Fibroblast of skin of left biceps (primary cell): ENCODE measurements around the gene ELMOD1.
"Not testable (repeated sequence)": the region's sequence is repeated elsewhere in the genome, so short reads cannot be mapped to it uniquely, and the experiment has no call there.

Experiments
- DNase-seq, 2 experiments: peaks; one replicate each; pipeline ENCODE4 v3.0.0-alpha.2; 2013; ENCODE audit warnings: low read depth in 2 of 2

ELMOD1 gene

DNA sequence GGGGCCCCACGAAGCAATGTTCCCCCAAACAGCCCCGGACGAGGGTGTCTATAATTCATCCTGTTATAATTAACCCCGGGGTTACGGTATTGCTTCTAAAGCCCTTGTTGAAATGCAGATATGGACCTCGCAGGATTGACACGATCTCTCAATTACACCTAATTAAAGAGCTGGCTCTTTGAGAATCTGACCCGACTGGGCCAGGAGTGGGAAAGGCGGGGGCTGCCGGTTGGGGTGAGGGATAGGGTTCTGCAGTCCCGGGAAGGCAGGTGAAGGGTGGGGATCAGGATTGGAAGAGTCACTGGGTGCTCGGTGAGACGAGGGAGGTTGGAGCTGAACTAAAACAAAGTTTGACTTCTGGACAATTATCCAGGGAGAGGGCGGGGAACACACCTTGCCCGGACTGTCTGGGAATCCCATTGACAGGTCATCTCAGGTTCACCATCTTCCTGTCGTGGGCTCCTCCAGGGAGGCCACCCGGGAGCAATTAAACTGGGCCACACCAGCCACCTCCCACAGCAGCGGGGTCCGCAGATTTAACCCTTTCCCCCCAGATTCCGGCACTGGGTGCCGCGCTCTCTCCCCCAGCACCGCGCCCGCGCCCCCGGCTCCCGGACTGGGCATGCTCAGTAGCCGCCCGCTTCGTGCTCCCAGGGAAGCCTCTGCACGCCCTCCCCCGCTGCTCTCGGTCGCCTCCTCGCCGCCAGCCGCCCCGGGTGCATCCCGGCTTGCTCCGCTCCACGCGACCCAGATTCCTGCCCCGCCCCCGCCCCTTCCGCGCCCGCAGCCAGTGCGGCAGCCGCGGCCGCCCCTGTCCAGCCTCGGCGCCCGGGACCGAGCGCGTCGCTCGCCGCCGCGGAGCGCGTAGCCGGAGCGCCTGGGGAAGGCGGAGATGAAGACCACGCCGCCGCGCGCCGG lies at the start of gene ELMOD1:
Gene ELMOD1, plus strand, starts transcription at position 688 of the 918 bp plus-strand sequence. CDS start 27,043 bp downstream, outside the sequence.
- DNase-seq: no peak

DNA sequence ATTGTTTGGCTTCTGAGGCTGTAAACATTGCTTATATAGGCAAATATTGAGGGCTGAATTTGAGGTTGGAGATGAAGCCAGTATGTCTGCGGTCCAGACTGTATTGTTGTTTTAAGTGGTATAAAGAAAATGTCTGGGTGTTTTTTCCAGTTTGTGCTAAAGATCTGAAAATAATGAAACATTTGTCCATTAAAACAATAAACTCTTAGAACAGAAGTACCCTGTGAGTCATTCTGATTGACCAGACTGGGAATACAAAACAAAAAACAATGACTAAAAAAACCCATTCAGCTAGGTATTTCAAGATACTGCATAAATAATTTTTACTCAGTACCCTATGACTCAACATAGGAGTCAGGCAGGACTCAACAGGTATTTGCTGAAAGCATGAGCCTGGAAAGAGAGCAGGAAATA lies 45.8 kb upstream of the ELMOD1 start:
- no peak for DNase-seq

DNA sequence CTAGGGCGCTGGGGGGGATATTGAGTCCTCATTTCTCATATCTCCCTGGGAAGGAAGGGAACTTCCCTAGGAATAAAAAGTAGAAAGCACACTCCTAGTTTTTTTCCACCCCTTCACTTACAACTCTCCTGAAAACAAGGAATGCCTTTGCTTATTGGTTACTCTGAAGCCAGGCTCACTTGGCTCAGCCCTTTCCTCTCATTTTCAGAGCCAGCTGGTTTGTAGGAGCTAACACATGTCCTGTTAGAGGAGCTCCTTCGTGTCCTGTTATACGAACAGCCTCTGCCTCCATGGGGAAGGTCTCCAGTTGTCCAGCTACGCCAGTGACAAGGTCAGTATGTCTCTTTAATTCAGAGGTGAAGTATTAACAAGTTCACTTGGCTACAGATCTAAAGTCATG lies 43.0 kb upstream of the ELMOD1 start:
- DNase-seq: no peak

DNA sequence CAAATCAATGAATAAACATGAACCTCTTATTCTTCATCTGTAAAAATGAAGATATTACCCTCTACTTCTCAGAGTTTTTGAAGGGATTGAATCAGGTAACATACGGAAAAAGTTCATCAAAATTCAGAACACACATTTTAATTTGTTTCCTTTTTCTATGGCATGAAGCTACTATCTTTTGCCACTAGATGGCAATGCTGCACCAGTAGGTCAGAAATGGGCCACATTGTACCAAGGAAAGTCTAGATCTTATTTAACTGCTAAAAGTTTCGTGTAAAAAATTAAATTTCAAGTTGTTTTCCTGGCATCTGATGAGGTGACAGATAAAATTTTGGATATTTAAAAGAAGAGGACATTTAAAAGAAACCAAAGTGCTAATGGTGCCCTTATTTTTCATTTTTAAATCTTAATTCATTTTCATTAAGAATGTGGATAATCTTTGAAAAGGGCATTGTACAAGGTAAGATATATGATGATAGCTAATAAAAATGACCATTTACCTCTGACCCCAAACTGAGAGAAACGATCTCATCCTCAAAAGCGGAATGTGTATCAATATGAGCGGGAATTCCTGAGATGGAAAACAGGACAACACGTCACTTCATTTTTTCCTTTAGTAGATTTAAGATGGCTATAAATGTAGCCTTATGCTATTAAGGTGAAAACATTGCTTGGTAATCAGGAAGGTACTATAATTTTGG lies 41.5 kb upstream of the ELMOD1 start:
- no peak for DNase-seq

DNA sequence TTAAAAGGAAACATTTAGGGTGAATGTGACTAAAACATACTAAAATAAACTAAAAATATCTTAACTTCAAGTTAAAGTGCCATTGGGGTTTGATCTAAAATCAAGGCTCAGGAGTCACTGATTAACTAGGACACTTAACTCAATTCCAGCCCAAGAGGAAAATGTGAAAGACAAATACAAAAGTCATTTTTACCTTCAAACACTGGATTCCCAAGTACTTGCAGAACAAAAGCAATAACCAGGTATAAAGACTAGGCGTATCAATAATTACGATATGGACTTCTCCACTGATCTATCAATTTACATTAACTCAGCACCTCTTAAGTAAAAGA lies 41.0 kb upstream of the ELMOD1 start:
- no peak for DNase-seq

DNA sequence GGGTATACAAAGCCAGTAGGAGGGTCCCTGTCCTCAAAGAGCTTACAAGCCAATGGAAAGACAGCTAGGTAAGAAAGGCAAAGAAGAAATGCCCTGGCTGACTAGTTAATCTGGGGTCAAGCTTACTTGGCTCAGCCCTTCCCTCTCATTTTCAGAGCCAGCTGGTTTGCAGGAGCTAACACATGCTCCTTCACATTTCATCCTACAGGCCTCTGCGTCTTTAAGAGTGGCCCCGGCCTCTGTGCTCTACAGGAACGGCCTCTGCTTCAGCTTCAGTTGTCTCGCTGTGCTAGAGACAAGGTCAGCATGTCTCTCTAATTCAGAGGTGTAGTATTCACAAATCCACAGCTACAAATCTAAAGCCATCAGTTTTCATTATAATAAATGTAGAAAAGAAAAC lies 40.6 kb upstream of the ELMOD1 start:
- DNase-seq: no peak

DNA sequence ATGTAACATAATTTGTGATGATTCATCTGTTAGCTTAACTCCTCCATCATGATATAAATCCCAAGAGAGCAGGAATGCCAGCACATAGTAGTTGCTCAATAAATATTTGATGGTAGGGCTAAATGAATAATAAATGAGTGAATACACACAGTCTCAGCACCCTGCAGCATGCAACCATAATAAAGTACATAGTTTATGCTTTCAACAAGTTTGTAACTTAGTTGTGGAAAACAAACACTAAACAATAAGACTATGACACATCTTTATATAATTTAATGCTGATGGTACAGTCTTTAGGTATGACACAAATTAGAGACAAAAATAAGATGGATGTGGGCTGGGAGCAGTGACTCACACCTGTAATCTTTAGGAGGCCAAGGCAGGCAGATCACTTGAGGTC lies 29.3 kb upstream of the ELMOD1 start:
- peak in 1 of 2 experiments; percentile 45 for DNase-seq

DNA sequence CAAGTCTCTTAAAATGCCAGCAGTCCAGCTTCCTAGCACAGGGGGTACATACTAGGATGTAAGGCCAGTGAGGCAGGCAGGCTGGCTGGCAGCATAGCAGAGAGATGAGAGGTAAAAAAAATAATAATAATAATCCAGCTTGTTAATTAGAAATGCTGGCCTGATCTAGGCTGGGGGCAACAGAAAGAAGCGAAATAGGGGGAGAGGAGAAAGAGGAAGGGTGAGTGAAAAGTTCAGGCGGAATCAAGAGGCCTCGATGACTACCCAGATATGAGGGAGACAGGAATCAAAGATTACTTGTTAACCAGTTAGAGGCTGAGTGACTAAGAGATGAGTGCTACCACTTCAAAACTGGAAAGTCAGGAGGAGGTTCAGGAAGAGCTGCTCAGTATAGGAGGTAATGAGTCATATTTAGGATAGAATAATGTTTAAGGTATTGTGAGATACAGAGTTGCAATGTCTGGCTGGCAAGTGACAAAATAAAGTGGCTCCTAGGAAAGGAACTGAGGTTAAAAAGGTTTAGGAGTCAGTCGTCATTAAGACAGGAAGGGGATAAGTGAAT lies 28.2 kb upstream of the ELMOD1 start:
- peak in 1 of 2 experiments; percentile 47 for DNase-seq

DNA sequence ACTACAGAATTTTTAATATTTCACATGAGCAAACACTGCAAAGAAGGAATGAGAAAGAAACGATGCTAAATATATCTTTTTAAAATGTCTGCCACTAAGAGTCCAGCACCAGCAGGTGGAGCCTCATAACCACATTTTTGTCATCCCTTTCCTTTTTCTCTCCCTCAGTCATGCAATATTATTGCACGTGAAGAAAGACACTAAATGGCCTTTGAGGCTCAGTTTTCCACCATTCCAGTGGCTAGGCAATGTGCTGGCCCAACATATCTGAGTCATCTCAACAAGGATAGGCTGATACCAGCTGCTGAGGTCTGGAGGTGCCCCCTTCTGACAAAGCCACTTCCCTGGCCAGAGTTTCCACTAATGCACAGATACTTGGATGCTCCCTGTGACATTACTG lies 27.2 kb upstream of the ELMOD1 start:
- DNase-seq: no peak

DNA sequence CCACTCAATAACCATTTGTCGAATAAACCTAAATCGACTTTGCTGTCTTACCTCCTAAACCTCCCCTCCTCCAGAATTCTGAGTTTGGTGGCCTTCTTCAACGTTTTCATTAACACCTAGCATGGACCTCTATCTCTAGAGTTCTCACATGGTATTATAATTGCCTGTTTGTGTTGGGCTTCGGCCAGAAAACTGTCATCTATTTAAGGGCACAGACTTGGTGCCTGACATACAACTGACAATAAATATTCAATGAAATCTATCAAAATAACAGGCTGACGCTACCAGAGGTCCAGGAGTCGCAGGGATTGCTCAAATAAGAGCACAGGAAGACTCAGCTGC lies 26.1 kb upstream of the ELMOD1 start:
- no peak for DNase-seq

DNA sequence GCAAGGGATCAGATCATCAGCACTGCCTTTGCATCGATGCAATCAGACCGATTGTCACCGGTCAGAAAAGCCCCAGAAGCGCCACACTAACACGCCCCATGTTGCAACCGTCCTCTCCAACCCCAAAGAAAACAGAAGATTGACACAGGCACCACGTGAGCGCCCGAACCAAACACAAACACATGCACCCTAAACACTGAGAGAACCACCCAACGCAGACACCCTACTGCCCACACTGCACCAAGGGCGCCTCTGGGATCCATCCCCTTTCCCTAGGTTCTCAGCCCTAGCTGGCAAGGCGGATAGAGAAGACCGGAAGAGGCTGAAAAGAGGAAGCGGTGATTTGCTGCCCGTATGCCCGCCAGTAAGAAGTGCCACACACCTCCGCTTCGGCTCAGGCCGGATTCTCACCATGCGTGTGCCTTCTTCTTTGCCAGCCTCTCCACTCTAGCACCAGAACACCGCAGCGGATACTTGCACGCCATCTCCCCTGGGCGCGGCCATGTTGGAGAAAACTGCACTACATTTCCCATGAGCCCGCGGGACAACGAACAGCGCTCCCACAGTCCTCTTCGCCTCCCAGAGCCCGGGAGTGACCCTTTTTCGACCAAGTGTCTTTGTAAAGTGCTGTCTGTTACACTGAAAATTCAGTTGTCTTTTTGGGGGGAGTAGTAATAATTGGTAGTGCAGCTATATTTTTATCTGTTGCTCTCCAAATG lies 25.6 kb upstream of the ELMOD1 start, which contains the start of gene ALKBH8:
Gene ALKBH8, minus strand, starts transcription at position 517 of the 719 bp plus-strand sequence. CDS start 4,842 bp downstream, outside the sequence.
- no peak for DNase-seq

DNA sequence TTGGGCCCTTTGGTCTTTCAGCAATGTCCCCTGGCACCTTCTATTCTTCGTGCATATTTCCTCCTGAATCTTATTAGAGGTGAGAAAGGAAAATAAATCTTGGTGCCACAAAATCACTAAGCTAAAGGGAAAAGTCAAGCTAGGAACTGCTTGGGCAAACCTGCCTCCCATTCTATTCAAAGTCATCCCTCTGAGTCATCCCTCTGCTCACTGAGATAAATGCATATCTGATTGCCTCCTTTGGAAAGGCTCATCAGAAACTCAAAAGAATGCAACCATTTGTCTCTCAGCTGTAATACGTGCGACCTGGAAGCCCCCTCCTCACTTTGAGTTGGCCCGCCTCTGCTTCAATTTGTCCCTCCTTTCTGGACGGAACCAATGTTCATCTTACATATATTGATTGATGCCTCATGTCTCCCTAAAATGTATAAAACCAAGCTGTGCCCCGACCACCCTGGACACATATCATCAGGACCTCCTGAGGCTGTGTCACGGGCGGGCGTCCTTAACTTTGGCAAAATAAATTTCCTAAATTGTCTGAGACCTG lies 24.9 kb upstream of the ELMOD1 start:
- not testable (repeated sequence) for DNase-seq

DNA sequence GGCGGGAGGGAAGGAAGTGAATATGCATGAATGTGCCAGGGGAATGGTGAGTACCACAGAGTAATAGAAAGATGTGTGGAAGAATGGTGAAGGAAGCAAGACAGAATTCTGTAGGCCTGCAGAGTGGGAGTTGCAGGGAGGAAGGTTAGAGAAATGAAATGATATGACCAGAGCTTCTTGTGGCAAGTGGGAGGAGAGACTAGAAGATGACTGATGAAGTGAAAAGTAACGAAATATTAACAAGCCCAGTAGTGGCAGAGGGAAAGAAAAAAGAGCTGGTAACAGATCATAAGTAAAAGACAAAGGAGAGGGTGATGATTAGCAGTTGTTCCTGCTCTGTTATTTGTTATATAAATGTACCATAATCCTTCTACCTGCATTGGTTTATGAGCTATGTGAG lies 24.4 kb upstream of the ELMOD1 start:
- DNase-seq: no peak

DNA sequence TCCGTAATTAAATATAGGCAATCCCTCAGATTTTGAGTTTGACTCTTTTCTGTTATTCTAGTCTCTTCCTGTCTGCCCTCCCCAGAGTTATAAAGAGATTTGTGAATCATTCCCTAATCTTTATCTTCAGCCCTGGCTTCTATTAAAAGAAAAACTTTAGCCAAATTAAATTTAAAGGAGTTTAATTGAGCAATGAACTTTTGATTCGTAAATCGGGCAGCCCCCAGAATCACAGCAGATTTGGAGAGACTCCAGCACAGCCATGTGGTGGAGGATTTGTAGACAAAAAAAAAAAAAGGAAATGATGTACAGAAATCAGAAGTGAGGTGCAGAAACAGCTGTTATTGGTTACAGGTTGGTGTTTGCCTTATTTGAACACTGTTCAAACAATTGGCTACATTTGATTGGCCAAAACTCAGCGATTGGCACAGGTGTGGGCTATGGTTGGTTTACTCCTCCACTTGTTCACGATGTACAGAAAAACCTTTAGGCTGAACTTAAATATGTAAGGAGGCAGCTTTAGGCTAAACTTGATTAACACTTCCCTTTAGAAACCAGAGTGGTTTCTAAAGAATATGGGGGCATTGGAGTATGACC lies 23.1 kb upstream of the ELMOD1 start:
- DNase-seq: no peak

DNA sequence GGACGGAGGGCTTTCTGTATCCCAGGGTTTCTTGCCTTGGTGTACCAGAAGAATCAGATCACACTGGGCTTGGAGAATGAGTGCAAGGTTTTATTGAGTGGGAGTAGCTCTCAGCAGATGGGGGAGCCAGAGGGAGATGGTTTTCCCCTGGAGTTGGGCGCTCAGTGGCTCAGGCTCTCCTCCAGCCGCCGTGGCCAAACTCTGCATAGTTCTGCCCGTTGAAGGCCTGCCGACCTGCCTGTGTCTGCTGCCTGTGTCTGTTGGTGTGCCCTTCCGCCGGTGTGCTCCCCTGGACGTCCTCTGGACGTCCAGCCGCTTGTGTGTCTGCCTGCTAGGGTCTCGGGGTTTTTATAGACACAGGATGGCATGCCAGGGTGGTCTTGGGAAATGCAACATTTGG lies 20.9 kb upstream of the ELMOD1 start:
- DNase-seq: no peak

DNA sequence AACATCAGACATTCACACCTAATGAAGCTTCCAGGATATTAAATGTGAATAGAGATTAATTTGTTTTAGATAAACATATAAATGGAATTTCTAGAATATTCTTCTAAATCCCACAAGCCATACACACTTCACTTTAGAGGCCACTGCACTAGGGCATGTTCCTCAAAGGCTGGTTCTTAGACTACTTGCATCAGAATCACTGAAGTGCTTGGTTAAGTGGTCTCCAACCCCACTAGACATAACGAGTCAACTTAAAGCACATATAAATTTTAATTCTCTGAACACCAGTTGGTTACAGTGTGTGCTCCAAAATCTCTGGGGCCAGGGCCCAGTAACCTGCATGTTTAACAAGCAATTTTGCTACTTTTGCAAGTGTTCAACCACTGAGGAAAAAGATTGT lies 17.5 kb upstream of the ELMOD1 start:
- no peak for DNase-seq

DNA sequence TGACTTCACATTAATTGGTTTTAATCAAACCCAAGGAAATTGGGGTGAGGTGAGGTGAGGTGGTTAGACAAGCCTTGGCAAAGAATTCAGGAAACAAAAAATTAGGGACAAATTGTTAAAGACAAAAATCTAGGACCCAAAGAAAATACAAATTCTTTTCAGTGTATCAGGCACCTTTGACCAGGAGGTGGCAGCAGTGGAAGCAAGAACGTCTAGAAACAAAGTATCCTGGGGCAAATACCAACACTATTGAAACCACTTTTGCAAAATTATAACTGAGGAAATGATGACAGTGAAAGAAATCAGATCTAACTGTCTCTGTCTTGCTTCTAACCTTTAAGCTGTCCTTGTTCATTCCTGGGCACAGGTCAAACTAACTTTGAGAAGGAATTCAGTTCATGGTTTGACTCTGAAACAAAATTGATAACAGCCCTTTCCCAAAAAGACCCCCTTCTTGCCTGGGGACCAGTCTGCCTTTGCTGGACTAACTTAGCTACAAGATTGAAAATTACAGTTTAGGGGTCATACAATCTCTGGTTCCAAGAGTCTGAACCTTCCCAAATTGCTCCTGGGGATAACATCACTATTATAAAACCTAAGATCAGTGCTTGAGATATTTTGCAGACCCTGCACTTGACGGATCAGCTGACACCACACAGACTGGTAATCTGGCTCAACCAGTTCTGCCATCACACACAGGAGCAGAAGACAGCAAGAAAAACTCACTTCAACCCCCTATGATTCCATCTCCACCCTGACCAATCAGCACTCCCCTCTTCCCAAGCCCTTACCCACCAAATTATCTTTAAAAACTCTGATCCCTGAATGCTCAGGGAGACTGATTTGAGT lies 14.2 kb upstream of the ELMOD1 start:
- DNase-seq: peak in 1 of 2 experiments; percentile 24

DNA sequence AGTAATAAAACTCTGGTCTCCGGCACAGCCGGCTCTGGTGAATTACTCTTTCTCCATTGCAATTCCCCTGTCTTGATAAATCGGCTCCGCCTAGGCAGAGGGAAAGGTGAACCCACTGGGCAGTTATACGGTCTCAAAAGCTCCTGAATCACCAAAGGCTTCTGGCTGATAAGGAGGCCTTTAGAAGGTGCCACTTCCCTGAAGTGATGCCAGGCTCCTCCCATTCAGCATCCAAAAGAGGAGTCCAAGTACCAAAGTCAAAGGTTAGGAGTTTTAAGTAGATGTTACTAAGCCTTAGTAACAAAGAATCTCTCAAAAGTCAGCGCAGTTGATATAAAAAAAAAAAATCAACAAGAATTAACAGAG lies 13.6 kb upstream of the ELMOD1 start:
- no peak for DNase-seq

DNA sequence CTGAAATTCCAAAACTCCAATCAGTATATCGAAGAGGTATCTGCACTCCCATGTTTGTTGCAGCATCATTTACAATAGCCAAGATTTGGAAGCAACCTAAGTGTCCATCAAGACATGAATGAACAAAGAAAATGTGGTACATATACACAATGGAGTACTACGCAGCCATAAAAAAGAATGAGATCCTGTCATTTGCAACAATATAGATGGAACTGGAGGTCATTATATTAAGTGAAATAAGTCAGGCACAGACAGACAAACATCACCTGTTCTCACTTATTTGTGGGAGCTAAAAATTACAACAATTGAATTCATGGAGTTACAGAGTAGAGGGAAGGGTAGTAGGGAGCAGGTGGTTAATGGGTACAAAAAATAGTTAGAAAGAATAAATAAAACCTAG lies 11.8 kb upstream of the ELMOD1 start:
- DNase-seq: not testable (repeated sequence)

DNA sequence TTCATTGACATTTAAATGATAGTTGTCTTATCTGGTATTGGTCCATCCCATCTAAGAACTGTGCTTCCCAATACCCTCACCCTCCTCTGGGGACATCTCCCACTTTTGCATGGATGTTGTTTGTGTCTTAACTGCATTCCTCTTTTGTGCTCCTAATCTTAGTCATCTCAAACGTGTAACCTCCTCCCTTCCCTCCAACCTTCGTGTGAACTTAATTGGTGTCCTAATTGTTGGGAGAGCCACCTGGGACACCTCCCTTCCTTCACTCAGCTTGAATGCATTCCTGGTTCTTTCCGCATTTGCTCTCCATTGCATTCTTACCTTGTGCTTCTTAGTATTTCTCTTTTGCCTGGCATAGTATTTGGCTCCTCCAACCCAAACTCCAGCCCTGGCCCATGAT lies 9.8 kb upstream of the ELMOD1 start:
- no peak for DNase-seq
